Cardiac muscle cell (in vitro differentiated cells and primary cell): Measurements from ENCODE around the gene SKIL. TPM values are rescaled to one million over a fixed set of nuclear protein-coding genes. Genes with fewer than 3 reads are reported as not detected.
"Not testable (repeated sequence)": the region's sequence is repeated elsewhere in the genome, so short reads cannot be mapped to it uniquely, and the experiment has no call there.

Experiments
- DNase-seq, 2 donors: peaks; one replicate each; pipeline versions ENCODE4 v3.0.0 to v3.0.0-alpha.2; 2010 to 2017; ENCODE audit warnings: low read depth in 1 of 2, low spot score in 1 of 2
- H3K27ac ChIP-seq: fragments of 200-600 bp; sonication (generic); 2 replicates; pipeline ENCODE4 v1.5.1; 2016
- H3K27me3 ChIP-seq: fragments of 200-600 bp; sonication (generic); 2 replicates; pipeline ENCODE4 v1.6.0; 2016; ENCODE audit warnings: control low read depth
- H3K36me3 ChIP-seq: fragments of 200-600 bp; sonication (generic); 2 replicates; pipeline ENCODE4 v1.5.1; 2016; ENCODE audit warnings: control low read depth
- H3K4me1 ChIP-seq: fragments of 200-600 bp; sonication (generic); 2 replicates; pipeline ENCODE4 v1.8.1; 2017; ENCODE audit warnings: low read depth, mild to moderate bottlenecking, mixed run types
- H3K4me3 ChIP-seq: fragments of 200-600 bp; sonication (generic); 2 replicates; pipeline ENCODE4 v1.5.1; 2016; ENCODE audit warnings: mild to moderate bottlenecking
- H3K9me3 ChIP-seq: fragments of 200-600 bp; sonication (generic); 2 replicates; pipeline ENCODE4 v1.5.1; 2017; ENCODE audit warnings: low read depth, mild to moderate bottlenecking, control low read depth
- polyA plus RNA-seq: library from polyadenylated mRNA; unstranded; fragments of >200 nt; fragmentation: Nextera tagmentation; extraction: Ambion mirVana; gene quantifications from 2 replicates; pipeline ENCODE4 v1.2.1, GENCODE V29; 2016
- total RNA-seq: library from RNA; depleted of rRNA; stranded (reverse); fragments of >200 nt; gene quantifications from 2 replicates; pipeline ENCODE4 v1.2.3, GENCODE V29; 2016
- TF ChIP-seq, protein P1 (sequence below): IDR thresholded peaks from 2 replicates; pipeline ENCODE4 v1.5.1; 2012; ENCODE audit warnings: low read depth, mild to moderate bottlenecking, low read length

SKIL gene
- total and polyA plus RNA-seq, 2 experiments from 2014 or later: 11.9 to 42.8 TPM

- no peak overlapping the region for H3K27ac ChIP-seq
- DNase-seq: peak in 1 of 2 donors; percentile 34
- no peak overlapping the region for H3K4me3 ChIP-seq
- H3K36me3 ChIP-seq: no peaks in the 10 kb centered on the region
- no peaks in the 10 kb centered on the region for H3K9me3 ChIP-seq
- TF ChIP-seq, protein P1, sequence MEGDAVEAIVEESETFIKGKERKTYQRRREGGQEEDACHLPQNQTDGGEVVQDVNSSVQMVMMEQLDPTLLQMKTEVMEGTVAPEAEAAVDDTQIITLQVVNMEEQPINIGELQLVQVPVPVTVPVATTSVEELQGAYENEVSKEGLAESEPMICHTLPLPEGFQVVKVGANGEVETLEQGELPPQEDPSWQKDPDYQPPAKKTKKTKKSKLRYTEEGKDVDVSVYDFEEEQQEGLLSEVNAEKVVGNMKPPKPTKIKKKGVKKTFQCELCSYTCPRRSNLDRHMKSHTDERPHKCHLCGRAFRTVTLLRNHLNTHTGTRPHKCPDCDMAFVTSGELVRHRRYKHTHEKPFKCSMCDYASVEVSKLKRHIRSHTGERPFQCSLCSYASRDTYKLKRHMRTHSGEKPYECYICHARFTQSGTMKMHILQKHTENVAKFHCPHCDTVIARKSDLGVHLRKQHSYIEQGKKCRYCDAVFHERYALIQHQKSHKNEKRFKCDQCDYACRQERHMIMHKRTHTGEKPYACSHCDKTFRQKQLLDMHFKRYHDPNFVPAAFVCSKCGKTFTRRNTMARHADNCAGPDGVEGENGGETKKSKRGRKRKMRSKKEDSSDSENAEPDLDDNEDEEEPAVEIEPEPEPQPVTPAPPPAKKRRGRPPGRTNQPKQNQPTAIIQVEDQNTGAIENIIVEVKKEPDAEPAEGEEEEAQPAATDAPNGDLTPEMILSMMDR: no peak
- H3K27me3 ChIP-seq: no peaks in the 10 kb centered on the region
- H3K4me1 ChIP-seq: no peaks in the 10 kb centered on the region
Measured at GRCh38 chr3:170330366-170330765, 27.1 kb upstream of the SKIL start.

DNA sequence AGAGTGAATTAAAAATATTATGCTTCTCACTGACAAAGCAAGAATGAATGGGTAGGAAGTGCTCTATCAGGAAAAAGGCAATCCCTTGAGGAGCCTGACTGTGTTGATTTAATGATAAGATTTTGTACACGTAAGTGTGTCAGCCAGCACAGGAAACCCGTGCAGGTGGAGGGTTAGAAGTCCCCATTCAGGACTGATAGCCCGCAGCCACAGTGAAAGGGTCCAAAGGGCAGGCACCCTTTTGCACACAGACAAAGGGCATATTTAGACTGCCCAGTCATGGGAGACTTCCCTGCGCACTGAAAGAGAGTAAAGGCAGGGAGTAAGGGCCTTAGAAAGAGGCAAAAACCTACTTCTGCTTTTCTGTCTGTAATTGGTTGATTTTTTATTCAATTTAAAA, 26.4 kb upstream of the SKIL start:
- H3K36me3 ChIP-seq: no peaks in the 10 kb centered on the region
- no peak for DNase-seq
- TF ChIP-seq, protein P1: no peak
- H3K27ac ChIP-seq: no peak overlapping the region
- no peaks in the 10 kb centered on the region for H3K27me3 ChIP-seq
- H3K4me1 ChIP-seq: no peaks in the 10 kb centered on the region
- no peak overlapping the region for H3K4me3 ChIP-seq
- no peaks in the 10 kb centered on the region for H3K9me3 ChIP-seq

GRCh38 chr3:170337420-170337819, 20.1 kb upstream of the SKIL start:
- DNase-seq: no peak
- H3K36me3 ChIP-seq: no peaks in the 10 kb centered on the region
- H3K4me1 ChIP-seq: no peaks in the 10 kb centered on the region
- H3K27ac ChIP-seq: no peak overlapping the region
- no peaks in the 10 kb centered on the region for H3K9me3 ChIP-seq
- no peaks in the 10 kb centered on the region for H3K27me3 ChIP-seq
- no peak overlapping the region for H3K4me3 ChIP-seq
- TF ChIP-seq, protein P1: no peak

DNA sequence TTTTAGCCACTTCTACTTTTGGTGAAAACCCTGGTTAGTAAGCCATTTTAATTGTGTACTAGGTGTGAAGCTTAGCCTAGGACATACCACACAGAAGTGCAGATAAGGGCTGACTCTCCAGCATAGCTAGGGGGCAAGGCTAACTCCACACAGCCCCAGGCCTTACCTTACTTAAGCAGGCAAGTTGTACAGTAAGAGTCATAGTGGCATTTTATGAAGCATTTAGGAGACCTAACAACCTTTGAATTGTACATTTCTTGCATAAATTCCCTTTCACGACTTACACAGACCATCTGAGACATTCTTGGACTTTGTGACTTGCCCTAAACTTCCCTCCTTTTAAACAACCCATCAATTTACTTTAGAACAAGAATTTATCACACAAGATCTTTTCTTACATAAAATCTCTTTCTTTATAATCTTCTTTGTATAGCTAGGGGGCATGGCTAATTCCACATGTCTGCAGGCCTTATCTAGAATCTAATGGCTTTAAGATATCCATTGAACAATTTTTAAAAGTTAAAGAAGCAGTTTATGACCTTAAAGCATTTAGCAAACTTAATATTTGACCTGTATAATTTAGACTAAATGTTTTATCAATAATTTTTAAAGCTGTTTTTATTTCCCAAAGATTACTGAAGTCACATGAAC, 18.7 kb upstream of the SKIL start:
- Histone ChIP-seq H3K36me3 (no peaks in the 10 kb centered on the region), H3K4me3 (no peak overlapping the region), H3K27ac (no peak overlapping the region), H3K27me3 (no peaks in the 10 kb centered on the region), H3K9me3 (no peaks in the 10 kb centered on the region), H3K4me1 (no peaks in the 10 kb centered on the region)
- TF ChIP-seq, protein P1: no peak
- no peak for DNase-seq

DNA sequence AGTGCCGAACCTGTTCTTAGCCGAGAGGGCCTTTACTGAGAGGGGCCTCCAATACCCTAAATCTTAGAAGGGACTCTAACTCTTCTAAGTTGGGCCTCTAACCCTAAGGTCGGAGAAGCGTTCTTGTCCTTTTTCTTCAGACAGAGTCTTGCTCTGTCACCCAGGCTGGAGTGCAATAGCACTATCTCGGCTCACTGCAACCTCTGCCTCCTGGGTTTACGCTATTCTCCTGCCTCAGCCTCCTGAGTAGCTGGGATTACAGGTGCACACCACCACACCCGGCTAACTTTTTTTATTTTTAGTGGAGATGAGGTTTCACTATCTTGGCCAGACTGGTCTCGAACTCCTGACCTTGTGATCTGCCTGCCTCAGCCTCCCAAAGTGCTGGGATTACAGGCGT, 15.2 kb upstream of the SKIL start:
- not testable (repeated sequence) for H3K9me3 ChIP-seq, DNase-seq, H3K36me3 ChIP-seq, H3K27me3 ChIP-seq, H3K4me1 ChIP-seq, H3K4me3 ChIP-seq, H3K27ac ChIP-seq

DNA sequence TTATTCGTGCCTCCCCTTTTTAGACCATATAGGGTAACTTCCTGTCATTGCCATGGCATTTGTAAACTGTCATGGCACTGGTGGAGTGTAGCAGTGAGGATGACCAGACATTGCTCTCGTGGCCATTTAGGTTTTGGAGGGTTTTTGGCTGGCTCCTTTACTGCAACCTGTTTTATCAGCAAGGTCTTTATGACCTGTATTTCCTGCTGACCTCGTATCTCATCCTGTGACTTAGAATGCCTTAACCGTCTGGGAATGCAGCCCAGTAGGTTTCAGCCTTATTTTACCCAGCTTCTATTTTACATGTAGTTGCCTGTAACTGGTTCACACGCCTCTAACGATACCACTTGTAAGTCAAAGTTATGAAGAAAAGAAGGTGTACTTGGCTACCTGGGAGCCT, 13.7 kb upstream of the SKIL start:
- H3K27ac ChIP-seq, DNase-seq, H3K4me1 ChIP-seq, H3K27me3 ChIP-seq, H3K9me3 ChIP-seq, H3K36me3 ChIP-seq, H3K4me3 ChIP-seq: not testable (repeated sequence)

GRCh38 chr3:170344971-170345370, 12.5 kb upstream of the SKIL start:
- no peak overlapping the region for H3K4me3 ChIP-seq

More at GRCh38 chr3:170344971-170345370, 12.5 kb upstream of the SKIL start:
- no peaks in the 10 kb centered on the region for H3K36me3 ChIP-seq
- no peaks in the 10 kb centered on the region for H3K27me3 ChIP-seq
- DNase-seq: no peak
- no peaks in the 10 kb centered on the region for H3K4me1 ChIP-seq
- H3K27ac ChIP-seq: no peak overlapping the region
- H3K9me3 ChIP-seq: no peaks in the 10 kb centered on the region
- TF ChIP-seq, protein P1: no peak
